Measurements from ENCODE around the gene CCNB2.
"Not testable (repeated sequence)": the region's sequence is repeated elsewhere in the genome, so short reads cannot be mapped to it uniquely, and the experiment has no call there.

CCNB2 gene

GRCh38 chr15:59104912-59105732 is at the start of gene CCNB2:
TSS of gene CCNB2 (plus strand) at chr15:59105146. CDS start at chr15:59105269, 123 bp downstream.
- FAIRE-seq (peak; percentile 74), DNase-seq (ENCODE audit: insufficient read length, low spot score) (peak; percentile 96)

- FAIRE-seq, result no peak
- DNase-seq (ENCODE audit: insufficient read length, low spot score), result no peak
Observed at GRCh38 chr15:59059076-59059597, 45.8 kb upstream of the CCNB2 start.

DNA sequence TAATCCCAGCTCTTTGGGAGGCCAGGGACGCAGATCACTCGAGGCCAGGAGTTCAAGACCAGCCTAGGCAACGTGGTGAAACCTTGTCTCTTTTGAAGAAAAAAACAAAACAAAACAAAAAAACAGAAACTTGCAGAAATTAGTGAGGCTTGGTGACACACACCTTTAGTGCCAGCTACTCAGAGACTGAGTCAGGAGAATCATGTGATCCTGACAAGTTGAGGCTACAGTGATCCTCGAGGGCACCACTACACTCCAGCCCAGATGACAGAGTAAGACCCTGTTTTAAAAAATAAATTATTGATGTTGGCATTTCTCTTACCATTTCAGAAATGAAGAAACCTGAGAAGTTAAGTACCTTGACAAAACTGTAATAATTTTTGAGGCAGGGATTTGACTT is 44.6 kb upstream of the CCNB2 start:
- DNase-seq (ENCODE audit: insufficient read length, low spot score) (no peak), FAIRE-seq (no peak)

DNA sequence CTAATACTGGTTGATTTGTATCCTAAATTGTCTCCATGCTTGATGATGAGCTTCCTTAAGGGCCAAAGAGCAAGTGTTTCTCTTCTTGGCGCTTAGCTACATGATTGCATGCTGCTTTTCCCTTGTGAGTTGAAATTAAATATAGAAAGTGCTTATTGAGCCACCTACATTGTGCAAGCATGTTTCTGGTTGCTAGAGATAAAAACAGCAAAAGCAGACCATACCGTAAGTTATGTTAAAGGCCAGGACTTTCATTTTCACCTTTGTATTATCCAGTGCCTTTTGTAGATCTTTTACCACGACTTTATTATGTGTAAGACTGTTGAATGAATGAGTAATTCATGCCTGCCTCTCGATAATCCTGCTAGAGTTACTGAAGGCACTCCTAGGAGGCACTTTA is 41.9 kb upstream of the CCNB2 start:
- DNase-seq (ENCODE audit: insufficient read length, low spot score) (no peak), FAIRE-seq (no peak)

- no peak for FAIRE-seq
Observed at GRCh38 chr15:59069430-59069829, 35.5 kb upstream of the CCNB2 start.

GRCh38 chr15:59074607-59075006 is 30.3 kb upstream of the CCNB2 start:
- FAIRE-seq (no peak), DNase-seq (ENCODE audit: insufficient read length, low spot score) (no peak)

More at GRCh38 chr15:59069430-59069829, 35.5 kb upstream of the CCNB2 start:
- DNase-seq (ENCODE audit: insufficient read length, low spot score), result no peak

- FAIRE-seq, result no peak
Observed at GRCh38 chr15:59087731-59088130, 17.2 kb upstream of the CCNB2 start.

DNA sequence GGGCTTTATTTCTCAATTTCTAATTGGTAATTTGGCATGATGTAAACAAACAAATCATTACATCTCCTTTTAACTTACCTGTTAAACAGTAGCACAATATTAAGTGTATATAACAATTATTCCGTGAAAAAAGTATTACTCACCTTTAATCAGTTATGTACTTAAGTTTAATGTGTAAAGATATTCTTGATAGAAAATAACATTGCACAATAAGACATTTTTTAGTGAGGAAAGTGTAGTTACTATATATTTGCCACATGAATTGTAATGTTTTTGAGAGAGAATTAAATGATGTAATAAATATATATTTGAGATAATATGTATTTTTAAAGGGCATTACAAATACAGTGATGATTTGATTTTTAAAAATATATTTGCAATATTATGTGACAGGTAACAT is 10.9 kb upstream of the CCNB2 start:
- FAIRE-seq (no peak), DNase-seq (ENCODE audit: insufficient read length, low spot score) (no peak)

More at GRCh38 chr15:59087731-59088130, 17.2 kb upstream of the CCNB2 start:
- no peak for DNase-seq (ENCODE audit: insufficient read length, low spot score)

GRCh38 chr15:59096429-59096828 is 8.5 kb upstream of the CCNB2 start:
- no peak for FAIRE-seq
- no peak for DNase-seq (ENCODE audit: insufficient read length, low spot score)

DNA sequence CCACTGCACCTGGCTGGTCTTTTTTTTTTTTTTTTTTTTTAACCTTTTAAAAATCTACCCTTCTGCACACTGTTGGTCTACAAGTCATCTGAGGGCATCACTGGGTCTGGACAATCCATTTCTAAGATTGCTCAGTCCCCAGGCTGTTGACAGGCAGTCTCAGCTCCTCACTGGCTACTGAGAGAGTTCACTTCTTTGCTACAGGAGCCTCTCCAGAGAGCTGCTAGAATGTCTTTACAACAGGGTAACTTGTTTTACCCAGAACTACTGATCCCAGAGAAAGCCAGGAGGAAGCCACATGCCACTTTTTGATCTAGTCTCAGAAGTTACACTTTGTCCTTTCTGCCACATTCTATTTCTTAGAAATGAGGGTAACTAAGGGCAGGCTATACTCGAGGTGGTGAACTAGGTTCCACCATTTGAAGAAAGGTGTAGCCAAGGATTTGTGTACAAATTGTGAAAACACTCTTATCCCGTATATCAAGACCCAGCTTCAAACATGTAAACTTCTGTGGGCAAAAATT is 5.7 kb upstream of the CCNB2 start:
- FAIRE-seq, result no peak

DNA sequence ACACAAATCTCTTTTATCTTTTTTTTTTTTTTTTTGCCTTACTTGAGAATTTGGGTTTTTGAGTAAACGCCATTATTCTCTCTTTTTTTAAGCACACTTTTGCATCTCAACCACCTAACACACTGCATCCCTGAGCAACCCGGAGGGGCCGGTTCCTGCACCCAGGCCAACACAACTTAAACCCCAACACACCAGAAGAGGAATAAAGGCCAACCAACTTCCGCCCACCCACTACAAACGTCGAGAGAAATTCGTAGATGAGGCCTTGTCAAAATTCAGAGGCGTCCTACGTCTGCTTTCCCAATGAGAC is 389 bp upstream of the CCNB2 start:
- DNase-seq (ENCODE audit: insufficient read length, low spot score), result no peak
- FAIRE-seq, result no peak

More for the DNA sequence above, 5.7 kb upstream of the CCNB2 start:
- no peak for DNase-seq (ENCODE audit: insufficient read length, low spot score)

DNA sequence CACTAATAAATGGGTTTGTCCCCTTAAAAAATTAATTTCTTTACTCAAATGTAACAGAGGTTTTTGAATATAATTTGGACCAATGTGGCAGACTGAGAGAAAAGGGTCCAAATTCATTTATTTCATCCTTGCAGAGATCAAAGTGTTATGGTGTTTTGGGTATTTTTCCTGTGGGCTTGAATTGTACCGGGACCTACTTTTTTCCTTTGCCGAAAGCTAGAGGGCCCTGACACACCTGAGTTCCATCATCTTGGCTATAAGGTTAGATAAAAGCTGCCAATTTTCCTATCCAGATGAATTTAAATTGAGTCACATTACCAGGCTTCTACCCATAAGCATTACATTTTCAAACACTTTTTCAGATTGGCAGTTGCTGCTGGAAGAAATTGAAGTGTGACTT is 908 bp downstream of the CCNB2 start:
- no peak for FAIRE-seq
- DNase-seq (ENCODE audit: insufficient read length, low spot score), result no peak

DNA sequence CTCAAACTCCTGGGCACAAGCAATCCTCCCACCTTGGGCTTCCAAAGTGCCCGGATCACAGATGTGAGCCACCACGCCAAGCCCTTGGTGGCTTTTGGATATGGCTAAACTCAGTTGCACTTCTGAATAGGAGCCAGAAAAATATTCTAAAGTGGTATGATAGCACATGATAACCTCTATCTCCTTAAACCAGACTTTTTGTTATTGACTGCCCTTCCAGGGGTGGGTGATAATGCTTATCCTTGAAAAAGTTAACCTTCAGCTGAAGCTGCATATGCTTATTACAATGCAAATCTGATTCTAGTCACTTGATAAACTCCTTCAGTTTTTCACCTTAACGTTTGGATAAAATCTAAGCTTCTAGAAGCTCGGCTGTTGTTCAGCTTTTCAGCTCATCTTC is 6.3 kb downstream of the CCNB2 start:
- DNase-seq (ENCODE audit: insufficient read length, low spot score) (no peak), FAIRE-seq (no peak)

- DNase-seq (ENCODE audit: insufficient read length, low spot score) (no peak), FAIRE-seq (no peak)
Observed at GRCh38 chr15:59115047-59115446, 10.1 kb downstream of the CCNB2 start.

- no peak for DNase-seq (ENCODE audit: insufficient read length, low spot score)
- no peak for FAIRE-seq
Observed at GRCh38 chr15:59116141-59116540, 11.2 kb downstream of the CCNB2 start.

GRCh38 chr15:59116771-59117170 is 11.8 kb downstream of the CCNB2 start:
- DNase-seq (ENCODE audit: insufficient read length, low spot score), result no peak
- no peak for FAIRE-seq

GRCh38 chr15:59119625-59120024 is 14.7 kb downstream of the CCNB2 start:
- no peak for FAIRE-seq
- DNase-seq (ENCODE audit: insufficient read length, low spot score), result no peak

DNA sequence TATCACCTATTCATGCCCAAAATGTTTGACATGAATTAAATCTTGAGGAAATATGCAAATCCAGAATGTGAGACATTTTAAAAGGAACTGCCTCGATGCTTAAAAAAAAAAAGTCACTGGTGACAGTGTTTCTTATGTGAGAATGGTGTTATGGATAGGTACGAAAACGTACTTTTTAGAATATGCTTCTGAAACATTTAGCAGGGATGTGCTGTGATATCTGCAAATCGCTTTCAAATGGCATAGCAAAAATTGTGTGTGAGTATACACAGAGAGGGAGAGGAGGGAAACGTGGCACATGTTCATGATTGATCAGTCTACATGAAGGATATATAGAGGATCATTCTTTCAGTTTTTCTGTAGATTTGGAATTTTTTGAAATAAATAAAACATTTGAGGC is 16.0 kb downstream of the CCNB2 start:
- no peak for DNase-seq (ENCODE audit: insufficient read length, low spot score)
- FAIRE-seq, result no peak

DNA sequence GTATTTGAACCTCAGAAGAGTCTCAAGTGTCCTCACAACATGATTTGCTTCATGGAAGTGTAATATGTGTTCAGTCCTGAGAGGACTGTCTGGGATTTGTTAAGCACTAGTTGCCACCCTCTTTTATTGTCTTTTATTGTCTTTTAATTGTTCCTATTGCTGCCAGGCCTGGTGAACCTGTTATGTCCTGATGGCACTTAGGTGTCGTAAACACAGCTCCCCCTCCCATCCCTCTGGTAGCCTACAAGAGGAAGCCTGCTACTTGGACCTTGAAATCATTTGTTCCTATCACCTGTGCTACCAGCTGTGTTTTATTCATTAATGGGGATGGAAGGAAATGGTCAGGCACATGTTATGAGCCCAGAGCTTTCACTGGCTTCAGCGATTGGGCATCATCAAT is 19.3 kb downstream of the CCNB2 start:
- DNase-seq (ENCODE audit: insufficient read length, low spot score) (no peak), FAIRE-seq (no peak)

DNA sequence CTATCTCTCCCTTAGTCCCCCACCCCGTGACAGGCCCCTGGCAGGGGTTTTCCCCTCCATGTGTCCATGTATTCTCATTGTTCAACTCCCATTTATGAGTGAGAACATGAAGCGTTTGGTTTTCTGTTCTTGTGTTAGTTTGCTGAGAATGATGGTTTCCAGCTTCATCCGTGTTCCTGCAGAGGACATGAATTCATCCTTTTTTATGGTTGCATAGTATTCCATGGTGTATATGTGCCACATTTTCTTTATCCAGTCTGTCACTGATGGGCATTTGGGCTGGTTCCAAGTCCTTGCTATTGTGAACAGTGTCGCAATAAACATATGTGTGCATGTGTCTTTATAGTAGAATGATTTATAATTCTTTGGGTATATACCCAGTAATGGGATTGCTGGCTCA is 20.7 kb downstream of the CCNB2 start:
- DNase-seq (ENCODE audit: insufficient read length, low spot score); FAIRE-seq: not testable (repeated sequence)

- not testable (repeated sequence) for DNase-seq (ENCODE audit: insufficient read length, low spot score); FAIRE-seq
Observed at GRCh38 chr15:59127255-59127654, 22.3 kb downstream of the CCNB2 start.

DNA sequence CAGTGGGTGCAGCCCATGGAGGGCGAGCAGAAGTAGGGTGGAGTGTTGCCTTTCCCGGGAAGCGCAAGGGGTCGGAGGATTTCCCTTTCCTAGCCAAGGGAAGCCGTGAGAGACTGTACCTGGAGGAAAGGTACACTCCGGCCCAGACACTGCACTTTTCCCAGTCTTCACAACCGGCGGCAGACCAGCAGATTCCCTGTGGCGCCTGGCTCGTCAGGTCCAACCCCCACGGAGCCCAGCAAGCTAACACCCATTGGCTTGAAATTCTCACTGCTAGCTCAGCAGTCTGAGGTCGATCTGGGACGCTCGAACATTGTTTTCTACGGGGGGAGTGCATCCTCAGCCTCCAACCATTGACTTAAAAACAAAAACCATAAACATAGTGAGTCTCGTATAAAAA is 26.5 kb downstream of the CCNB2 start:
- DNase-seq (ENCODE audit: insufficient read length, low spot score) (no peak), FAIRE-seq (no peak)
